D341Med (cell line): ENCODE measurements around the gene DCC.

ENCODE experiments used
- DNase-seq: peaks from one replicate; pipeline ENCODE4 v3.0.0; 2012; ENCODE audit warnings: low spot score

The DCC gene, protein sequence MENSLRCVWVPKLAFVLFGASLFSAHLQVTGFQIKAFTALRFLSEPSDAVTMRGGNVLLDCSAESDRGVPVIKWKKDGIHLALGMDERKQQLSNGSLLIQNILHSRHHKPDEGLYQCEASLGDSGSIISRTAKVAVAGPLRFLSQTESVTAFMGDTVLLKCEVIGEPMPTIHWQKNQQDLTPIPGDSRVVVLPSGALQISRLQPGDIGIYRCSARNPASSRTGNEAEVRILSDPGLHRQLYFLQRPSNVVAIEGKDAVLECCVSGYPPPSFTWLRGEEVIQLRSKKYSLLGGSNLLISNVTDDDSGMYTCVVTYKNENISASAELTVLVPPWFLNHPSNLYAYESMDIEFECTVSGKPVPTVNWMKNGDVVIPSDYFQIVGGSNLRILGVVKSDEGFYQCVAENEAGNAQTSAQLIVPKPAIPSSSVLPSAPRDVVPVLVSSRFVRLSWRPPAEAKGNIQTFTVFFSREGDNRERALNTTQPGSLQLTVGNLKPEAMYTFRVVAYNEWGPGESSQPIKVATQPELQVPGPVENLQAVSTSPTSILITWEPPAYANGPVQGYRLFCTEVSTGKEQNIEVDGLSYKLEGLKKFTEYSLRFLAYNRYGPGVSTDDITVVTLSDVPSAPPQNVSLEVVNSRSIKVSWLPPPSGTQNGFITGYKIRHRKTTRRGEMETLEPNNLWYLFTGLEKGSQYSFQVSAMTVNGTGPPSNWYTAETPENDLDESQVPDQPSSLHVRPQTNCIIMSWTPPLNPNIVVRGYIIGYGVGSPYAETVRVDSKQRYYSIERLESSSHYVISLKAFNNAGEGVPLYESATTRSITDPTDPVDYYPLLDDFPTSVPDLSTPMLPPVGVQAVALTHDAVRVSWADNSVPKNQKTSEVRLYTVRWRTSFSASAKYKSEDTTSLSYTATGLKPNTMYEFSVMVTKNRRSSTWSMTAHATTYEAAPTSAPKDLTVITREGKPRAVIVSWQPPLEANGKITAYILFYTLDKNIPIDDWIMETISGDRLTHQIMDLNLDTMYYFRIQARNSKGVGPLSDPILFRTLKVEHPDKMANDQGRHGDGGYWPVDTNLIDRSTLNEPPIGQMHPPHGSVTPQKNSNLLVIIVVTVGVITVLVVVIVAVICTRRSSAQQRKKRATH (N-terminal part only)

DNA sequence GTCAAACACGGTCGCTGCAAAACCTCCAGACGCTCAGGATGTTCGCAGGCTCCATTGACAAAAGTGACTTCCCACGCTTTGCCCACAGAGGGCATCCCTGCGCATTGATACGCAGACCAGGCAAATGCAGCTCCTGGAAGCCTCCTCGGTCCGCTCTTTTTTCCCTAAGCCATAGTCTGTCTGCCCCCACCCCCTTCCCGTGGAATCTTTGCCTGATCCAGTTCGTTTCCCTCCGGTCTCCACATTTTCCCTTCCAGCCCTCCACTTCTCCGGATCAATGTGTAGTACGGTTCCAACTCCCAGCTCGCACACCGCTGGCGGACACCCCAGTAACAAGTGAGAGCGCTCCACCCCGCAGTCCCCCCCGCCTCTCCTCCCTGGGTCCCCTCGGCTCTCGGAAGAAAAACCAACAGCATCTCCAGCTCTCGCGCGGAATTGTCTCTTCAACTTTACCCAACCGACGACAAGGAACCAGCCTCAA lies at the start of gene DCC:
DCC (plus strand) TSS at position 307 of the 481 bp plus-strand sequence. CDS start 591 bp downstream, outside the sequence.
- peak; percentile 84 for DNase-seq

DNA sequence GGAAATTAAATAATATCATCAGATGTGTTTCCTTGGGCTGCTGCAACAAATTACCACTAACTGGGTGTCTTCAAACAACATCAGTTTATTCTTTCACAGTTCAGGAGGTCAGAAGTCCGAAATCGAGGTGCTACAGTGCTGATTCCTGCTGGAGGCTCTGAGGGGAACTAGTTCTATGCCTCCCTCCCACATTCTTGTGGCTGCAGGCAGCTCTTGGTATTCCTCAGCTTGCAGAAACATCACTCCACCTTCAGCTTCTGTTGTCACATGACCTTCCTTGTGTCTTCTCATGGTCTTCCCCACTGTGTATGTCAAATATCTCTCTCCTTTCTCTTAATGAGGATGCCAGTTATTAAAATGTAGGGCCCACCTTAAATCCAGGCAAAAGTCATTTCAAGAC lies 29.3 kb upstream of the DCC start:
- no peak for DNase-seq

DNA sequence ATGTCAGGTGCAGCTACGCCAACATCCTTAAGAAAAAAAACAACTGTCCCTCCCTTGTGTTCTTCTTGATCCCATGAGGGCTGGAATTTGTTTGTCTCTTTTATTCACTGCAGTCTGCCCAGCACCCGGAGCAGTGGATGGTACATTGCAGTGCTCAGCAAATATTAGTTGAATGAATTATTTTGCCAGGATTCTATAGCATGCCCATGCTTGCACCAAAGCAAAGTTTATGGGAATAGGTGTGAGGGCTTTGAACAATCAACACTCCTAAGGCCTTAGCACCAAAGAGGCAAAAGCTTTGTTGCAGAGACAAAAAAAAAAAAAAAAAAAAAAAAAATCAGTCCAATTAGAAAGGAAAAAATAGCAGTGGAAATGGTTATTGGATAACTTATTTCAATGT lies 28.7 kb upstream of the DCC start:
- no peak for DNase-seq

DNA sequence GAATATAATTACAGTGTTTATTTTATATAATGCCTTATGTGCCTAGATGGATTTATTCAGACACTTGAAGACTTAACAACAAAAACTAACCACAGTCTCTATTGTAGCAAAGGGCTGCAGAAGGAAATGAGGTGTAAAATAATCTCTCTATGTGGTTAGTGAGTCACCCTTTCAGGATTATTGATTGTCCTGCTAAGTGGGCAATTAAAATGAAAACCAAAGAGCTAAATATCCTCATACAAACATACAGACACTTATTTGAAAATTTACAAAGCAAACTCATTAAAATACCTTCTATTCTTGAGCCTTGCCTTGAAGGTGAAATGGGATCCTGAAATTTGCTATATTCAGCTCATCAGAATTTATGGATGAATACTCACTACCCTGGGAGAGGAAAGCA lies 27.7 kb upstream of the DCC start:
- no peak for DNase-seq

DNA sequence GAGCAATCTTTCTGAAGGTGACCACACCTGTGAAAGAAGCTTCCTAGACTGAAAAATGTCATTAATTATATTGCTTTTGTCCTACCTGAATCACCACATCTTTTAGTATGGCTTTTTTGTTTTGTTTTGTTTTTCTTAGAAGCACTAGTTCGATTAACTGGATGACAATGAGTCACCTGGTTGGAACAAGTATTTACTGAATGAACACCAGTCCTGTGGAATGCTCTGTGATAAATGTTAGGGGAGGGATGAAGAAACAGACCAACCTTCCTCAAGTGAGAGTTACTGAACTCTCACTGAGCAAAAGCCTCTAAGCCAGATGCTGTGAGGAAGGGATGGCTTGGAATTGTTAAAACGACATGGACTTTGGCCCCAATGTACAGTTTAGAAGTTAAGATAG lies 26.8 kb upstream of the DCC start:
- no peak for DNase-seq

DNA sequence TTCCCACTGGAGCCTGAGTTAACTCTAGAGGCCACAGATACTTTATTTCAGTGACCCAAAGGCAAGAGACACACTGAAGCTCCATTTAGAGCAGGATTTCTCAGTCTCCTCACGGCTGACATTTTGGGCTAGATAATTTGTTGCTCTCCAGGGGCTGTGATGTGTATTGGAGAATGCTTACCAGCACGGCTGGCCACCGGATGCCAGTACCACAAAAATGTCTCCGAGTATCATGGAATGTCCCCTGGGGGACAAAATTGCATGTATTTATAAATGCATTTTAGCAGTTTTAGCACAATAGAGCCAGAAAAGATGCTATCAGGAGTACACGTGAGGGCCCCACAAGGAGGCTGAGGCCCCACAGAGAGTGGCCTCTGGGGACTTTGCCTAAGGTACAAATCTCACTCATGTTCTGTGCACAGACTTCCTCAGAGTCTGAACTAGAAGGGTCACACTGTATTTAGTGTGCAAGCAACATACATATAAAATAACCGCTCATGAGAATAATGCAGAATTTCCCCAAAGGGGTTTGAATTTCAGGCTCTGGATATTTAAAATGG lies 20.5 kb upstream of the DCC start:
- no peak for DNase-seq

DNA sequence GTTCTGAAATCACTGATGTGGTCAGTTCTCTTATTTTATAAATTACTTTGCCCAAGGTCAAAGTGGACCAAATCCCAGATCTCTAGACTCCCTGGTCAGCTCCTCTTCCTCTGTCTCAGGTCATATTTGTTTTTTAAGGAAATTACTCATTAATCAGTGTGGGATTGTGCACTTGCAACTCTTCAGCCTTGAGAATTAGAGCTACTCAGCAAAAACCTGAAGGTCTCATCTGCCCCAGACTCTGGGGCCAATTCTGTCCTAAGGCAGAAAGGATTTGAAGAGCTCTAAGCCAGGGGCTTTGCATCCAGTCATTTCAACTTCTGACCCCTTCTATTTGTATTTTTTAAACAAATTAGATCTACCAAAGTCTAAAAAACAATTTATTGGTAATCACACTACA lies 17.7 kb upstream of the DCC start:
- DNase-seq, result no peak

DNA sequence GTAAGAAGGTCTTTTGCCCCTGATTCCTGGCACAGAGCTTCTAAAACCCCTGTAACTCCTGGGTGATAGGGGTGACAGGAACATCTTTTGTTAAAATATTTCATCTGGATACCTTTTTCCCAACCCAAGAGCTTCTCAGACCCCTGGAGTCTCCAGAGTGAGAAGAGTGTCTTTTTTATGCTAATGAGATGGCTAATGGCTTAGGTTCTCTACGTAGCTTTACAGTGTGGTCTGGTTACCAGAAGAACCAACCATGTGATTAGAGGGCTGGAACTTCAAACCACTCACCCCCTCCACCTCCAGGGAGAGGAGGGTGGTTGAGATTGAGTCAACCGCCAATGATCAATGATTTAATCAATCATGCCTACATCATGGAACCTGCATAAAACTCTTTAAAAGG lies 16.2 kb upstream of the DCC start:
- no peak for DNase-seq

DNA sequence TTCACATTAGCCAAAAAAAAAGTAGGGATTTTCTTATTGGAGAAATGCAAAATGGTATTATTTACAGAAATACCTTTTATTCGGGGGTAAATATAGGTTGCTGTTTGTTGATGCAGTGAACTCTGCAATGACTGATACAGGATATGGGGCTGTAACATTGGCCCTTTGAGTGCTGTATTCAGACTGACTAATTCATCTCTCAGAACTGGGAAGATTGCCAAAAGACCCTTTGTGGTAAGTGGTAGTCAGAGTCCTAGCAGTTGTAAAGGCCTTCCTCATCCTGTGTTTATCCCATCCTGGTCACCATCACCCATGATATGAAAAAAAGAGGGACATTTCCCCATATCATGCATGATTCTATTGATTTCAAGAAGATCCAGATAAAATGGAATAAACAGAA lies 14.0 kb upstream of the DCC start:
- no peak for DNase-seq

DNA sequence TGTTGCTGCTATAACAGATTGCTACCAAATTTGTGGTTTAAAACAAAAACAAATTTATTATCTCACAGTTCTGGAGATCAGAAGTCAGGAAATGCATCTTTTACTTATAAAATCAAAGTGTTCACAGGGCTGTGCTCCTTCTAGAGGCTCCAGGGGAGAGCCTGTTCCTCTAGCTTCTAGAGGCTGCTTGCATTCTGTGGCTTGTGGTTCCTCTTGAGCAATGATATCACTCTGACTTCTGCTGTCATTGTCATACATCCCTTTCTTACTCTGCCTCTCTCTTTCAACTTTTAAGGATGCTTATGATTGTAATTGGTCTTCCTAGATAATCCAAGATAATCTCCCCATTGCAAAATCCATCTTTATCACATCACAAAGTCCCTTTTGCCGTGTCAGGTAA lies 6.1 kb upstream of the DCC start:
- no peak for DNase-seq

DNA sequence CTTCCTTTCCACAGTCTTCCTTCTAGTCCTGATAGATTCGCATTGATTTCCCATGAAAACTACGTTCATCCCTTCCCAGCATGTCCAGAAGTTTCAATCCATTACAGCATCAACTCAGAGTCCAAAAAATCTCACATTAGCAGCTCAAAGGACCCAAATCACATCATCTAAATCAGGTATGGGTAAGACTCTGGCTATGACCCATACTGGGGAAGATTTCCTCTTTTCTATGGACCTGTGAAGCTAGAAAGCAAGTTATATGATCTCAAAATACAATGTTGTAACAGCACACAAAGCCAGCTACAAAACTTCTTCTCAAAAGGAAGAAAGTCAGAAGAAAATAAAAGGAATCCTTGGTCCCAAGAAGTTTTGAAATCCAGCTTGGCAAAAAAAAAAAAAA lies 5.7 kb upstream of the DCC start:
- no peak for DNase-seq

DNA sequence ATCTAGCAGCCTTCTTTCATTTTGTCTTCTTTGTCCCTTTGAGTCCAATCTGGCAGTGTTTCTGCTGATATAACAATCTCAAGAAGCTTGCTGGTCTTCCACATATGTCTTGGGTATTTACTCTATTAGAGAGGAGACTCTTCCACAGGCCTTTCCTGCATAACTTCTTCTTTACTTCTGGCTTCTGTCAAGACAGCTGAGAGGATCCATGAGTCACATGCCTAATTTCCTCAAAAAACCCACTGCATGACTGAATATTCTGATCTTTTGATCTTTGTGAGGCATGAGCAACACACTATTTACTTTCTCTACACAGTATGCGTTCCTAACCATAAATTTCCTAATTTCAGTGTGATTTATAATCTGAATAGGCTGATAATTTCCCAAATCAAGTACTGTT lies 5.1 kb upstream of the DCC start:
- no peak for DNase-seq

DNA sequence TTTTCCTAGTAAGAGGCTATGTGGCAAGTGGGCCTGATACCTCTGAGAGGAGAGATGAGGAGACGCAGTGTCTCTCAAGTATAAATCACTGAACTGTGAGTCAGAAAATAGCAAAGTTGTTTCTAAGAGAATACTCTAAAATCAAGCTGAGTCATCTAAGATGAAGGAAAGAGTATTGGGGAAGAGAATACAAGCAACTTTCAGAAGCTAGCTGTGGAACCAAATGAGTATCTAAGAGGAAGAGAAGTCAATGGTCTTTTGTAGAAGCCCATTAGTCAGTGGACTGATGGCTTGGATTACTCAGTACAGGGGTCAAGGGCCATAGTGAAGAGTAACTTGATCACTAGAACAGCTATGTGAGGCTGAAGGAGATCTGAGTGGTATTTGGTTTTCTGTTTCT lies 2.7 kb upstream of the DCC start:
- DNase-seq, result no peak

DNA sequence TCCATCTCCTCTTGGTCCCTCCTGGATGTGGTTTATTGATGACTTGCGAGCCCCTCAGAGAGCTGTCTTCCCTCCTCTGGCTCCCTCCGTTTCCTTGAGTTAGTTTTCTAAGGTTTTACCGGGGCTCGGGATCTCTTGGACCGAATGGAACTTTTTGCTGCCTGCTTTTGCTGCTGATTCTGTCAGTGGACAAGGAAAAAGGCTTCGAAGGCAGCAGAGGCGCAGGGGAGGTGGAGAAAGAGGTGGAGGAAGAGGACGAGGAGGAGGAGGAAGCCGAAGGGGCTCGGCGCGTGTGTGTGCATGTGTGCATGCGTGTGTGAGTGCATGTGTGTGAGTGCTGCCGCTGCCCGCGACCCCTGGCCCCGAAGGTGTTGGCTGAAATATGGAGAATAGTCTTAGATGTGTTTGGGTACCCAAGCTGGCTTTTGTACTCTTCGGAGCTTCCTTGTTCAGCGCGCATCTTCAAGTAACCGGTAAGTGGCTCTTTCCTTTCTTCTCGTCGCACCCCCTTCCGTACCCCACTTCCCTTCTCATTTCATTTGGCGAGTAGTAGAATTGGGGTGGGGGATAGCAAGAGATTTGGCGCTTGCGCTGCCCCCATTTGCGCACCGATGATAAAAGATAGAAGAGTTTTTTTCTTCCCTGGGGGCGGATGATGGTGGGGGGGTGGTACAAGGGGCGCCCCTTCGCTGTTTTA lies 557 bp downstream of the DCC start:
- DNase-seq, result peak; percentile 33

DNA sequence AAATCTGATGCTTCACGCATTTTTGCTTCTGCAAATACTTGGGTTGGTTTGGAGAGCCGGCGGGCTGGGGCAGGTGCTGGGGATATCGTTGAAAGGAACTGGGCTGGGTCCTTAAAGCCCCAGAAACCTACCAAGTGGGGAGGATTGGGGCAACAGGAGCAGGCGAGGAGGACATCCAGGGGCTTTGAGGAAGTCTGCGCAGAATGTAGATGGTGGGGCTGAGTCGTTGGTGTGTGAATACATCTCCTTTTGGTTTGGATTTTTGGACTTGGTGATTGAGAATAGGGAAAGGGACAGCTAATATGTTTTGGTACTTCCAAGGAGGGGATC lies 1.1 kb downstream of the DCC start:
- peak; percentile 31 for DNase-seq

DNA sequence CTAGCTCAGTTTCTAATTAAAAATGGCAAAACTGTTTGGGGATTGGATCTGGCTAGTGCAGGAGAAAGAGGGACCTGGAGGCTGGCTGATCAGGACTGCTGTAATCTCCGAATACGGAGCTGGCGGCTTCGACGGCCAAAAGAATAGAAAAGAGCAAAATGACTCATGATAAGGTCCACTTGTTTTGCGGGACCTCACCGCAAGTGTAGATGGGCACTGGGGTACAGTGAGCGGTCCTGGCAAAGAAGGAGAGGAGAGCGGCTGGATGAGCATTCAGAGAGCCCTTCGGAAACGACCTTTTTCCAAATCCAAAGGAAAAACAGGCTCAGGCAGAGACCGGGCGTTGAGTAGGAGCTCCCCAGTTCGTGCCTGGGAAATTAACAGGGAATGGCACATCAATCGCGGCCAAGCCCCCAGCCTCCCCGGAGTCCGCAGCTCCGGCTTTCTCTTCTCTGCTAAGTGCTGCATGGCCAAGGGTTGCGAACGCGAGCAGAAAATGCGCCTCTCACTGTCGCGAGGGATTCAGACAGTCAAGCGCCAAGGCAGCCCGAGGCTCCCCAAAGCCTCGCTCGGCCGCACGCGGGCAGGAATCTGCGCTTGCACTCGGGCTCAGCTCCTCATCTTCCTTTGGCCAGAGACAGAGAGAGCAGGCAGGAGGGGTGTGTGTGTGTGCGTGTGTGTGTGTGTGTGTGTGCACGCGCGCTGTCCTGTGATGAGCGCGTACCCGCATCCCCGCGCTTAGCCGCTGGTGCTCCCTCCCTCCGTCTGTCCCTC lies 1.8 kb downstream of the DCC start:
- peak; percentile 67 for DNase-seq

DNA sequence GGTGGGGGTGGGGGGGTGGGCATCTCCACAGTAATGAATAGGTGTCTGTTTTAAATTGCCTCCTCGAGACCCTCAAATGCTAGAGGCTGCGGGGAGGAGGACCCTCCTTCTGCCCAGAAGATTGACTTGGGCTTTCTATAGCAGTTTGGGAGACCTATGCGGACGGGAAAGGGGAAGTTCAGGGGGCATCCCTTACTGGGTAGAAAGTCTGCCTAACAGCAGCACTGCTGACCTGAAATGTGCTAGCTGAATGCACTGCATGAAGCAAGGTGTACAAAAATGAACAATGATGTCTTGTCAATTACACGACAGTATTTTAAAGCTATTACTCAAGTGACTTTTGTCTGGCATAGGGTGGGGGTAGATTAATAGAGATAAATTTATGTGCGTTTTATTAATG lies 2.5 kb downstream of the DCC start:
- no peak for DNase-seq

DNA sequence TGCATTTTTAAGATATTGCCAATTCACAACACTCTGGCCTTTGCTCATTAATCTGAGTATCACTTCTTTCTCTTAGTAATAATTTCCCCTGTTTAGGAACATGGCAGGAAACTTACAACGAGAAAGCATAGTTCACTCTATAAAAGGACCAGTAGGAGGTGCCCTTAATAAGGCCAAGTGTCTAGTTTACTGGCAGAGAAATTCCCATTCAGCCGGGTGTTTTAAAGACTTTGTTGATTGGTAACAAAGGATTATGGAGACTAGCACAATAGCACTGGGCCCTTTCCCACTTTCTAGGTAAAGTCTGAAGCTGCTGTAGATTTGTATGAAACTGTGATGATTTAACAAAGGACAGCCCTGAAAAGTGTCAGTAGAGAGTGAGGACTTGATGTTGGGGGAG lies 3.1 kb downstream of the DCC start:
- DNase-seq, result peak; percentile 49

DNA sequence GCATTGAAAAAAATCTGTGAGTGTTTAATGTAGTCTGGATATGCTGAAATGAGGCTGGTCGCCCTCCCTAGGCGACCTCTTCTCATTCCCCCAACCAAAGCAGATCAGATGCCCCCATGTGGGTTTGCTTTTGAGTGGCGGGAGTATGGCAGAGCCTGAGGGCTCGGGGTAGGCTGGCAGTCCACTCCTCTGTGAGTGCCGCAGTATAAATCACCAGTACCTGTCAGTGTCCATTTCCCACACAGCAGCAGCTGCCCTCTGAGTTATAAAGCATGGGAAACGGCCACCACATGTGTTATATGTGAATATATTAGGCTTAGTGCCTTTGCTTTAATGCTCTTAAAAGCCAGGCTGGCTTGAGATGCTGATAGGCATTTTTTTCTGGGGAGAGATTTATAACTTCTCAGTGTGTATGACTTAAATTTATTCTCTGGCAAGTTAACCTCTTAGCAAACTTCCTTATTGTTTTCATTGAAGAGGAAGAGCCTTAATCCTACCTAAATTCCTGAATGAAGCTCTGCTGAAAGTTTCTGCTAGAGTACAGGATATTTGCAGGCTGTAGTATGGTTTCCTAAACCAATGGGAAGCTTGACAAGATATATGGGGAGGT lies 3.8 kb downstream of the DCC start:
- DNase-seq, result no peak

DNA sequence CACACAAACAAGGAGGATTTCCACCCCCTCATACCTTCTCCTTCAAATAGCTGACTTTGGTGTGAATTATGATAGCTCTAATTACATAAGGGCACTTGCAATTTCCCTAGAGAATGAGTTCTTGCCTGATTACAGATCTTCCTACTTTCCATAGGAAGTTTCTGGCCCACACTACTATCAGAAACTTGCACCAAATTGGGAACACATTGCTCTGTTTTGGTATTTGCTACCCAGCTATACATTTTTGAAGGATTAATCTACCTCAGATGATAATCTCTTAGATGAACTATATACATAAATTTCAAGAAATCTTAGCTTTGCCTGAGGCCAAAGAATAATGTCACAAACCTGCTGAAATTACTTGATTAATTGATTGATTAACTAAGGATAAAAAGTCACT lies 4.9 kb downstream of the DCC start:
- DNase-seq, result no peak

DNA sequence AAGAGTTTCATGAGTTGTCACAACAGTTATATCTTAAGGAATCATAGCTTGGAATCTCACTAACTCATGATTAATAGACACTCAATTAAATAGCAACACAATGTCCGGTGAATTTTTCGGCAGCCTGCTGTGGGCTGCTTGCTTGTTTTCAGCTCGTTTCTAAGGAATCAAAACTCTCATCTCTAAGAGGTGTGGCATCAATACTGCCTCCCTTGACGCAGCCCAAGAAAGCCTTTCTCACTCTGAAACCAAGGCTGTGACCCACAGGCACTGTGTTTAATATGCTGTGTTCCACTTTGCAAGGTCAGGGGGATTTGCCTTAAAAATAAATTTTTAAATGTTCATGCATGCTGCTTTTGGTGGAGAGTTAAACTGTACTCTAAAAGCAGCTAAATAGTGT lies 5.4 kb downstream of the DCC start:
- no peak for DNase-seq
